Pancreas (tissue), 10 donors: ENCODE data around the gene NPDC1. TPM values are rescaled to one million over a fixed set of nuclear protein-coding genes. Genes with fewer than 3 reads are reported as not detected.
A peak's percentile ranks its signal among the peaks of the same experiment; 100 is the strongest.

ENCODE experiments used
- ATAC-seq, 4 donors: fragments of 200-7000 bp; cut with Tn5 transposase; one replicate each; pipeline versions ENCODE4 v1.8.0 to v1.9.1; 2020; ENCODE audit warnings: mild to moderate bottlenecking in 4 of 4, moderate library complexity in 4 of 4
- DNase-seq, 6 donors: peaks; one replicate each; pipeline ENCODE4 v3.0.0-alpha.2; 2020
- FAIRE-seq: peaks from 2 replicates; lab custom pipeline; 2012; peaks lifted over from hg19 to GRCh38; lab: Jason Lieb, UNC
- H3K27ac ChIP-seq, 4 donors: fragments of 200-600 bp; sonication (generic); 1 replicate in 3 of 4; 2 replicates in 1 of 4; pipeline versions ENCODE4 v1.5.0 to v1.8.0; 2020
- H3K27me3 ChIP-seq, 4 donors: fragments of 200-600 bp; one replicate each; pipeline ENCODE4 v1.8.0; 2021
- H3K36me3 ChIP-seq, 3 donors: fragments of 200-600 bp; sonication (generic) in 1 of 3; one replicate each; pipeline versions ENCODE4 v1.5.0 to v1.8.0; 2020 to 2021
- H3K4me1 ChIP-seq, 3 donors: fragments of 200-600 bp; one replicate each; pipeline ENCODE4 v1.8.0; 2021
- H3K4me3 ChIP-seq, 4 donors: fragments of 200-600 bp; sonication (generic) in 2 of 4; one replicate each; pipeline versions ENCODE4 v1.5.0 to v1.8.0; 2020 to 2021
- H3K9me3 ChIP-seq, 4 donors: fragments of 200-600 bp; one replicate each; pipeline ENCODE4 v1.8.0; 2021
- CTCF ChIP-seq, 4 donors: fragments of 200-600 bp; sonication (generic) in 3 of 4; IDR thresholded peaks; one replicate each; pipeline versions ENCODE4 v1.5.0 to v1.8.0; 2021; ENCODE audit warnings: antibody characterized with exemption in 4 of 4
- WGBS, 2 donors: extraction: QIAGEN DNeasy Blood & Tissue Kit; methylation state at CpG; one replicate each; pipeline ENCODE4 v1.1.7; 2013; 5-methylcytosine and 5-hydroxymethylcytosine counted together
- intact Hi-C, 3 donors: fragments of 100-400 bp; cut with DNase I; formaldehyde crosslinking; loops; one replicate each; pipeline versions ENCODE4 v1.11.1 to v1.14.2; 2022
- polyA plus RNA-seq, 2 donors: library from polyadenylated mRNA; stranded (reverse); fragments of 200-250 nt; gene quantifications; one replicate each; pipeline ENCODE4 v1.2.3, GENCODE V29; 2013
- total RNA-seq, 6 donors: library from RNA; stranded (reverse); fragmentation: NEBNext Ultra II Directional in 4 of 6; extraction: Animal tissue kit (Norgen Biotek cat#: 25700) in 4 of 6; gene quantifications; one replicate each; pipeline versions ENCODE4 v1.2.1 to v1.2.4, GENCODE V29; 2021 to 2023
- donor health status: healthy with polysubstance abuse.
- donor health status: DM: no; HTN: no; CAD: no; lungs with moderate emphysema.
- donor health status: DM: no; HTN: no; CAD: no.
- donor health status: control.
- donor health status: control.
- donor health status: Bipolar disorder and iron deficiency.
- donor health status: DM: yes; HTN: yes; CAD: no.
- donor health status: DM: no; HTN: no; CAD: no.
- donor health status: DM: no; HTN: no; CAD: no.
- donor health status: DM: yes; HTN: yes; CAD: no.

The NPDC1 gene
- total and polyA plus RNA-seq, 8 donors = 31.5 to 328 (median 47.5) TPM

- 73 to 77% methylated on average over 9 to 10 of the region's 10 CpGs for WGBS, 2 donors
- H3K4me3 ChIP-seq = no peak overlapping the region
- intact Hi-C loops = no loop called here
- H3K27ac ChIP-seq = no peak overlapping the region
- H3K36me3 ChIP-seq = no peaks in the 10 kb centered on the region
- DNase-seq = no peak
- ATAC-seq = no peak
- peaks cover 0 to 7% (median 7%) of the 10 kb centered on the region in 3 donors for H3K4me1 ChIP-seq
- no peak for TF ChIP-seq CTCF (IDR thresholded peaks at IDR 0.05)
- H3K9me3 ChIP-seq = no peaks in the 10 kb centered on the region
- FAIRE-seq = no peak
- H3K27me3 ChIP-seq = no peaks in the 10 kb centered on the region
Measured at GRCh38 chr9:136997371-136997770, 48.6 kb downstream of the NPDC1 start.

DNA sequence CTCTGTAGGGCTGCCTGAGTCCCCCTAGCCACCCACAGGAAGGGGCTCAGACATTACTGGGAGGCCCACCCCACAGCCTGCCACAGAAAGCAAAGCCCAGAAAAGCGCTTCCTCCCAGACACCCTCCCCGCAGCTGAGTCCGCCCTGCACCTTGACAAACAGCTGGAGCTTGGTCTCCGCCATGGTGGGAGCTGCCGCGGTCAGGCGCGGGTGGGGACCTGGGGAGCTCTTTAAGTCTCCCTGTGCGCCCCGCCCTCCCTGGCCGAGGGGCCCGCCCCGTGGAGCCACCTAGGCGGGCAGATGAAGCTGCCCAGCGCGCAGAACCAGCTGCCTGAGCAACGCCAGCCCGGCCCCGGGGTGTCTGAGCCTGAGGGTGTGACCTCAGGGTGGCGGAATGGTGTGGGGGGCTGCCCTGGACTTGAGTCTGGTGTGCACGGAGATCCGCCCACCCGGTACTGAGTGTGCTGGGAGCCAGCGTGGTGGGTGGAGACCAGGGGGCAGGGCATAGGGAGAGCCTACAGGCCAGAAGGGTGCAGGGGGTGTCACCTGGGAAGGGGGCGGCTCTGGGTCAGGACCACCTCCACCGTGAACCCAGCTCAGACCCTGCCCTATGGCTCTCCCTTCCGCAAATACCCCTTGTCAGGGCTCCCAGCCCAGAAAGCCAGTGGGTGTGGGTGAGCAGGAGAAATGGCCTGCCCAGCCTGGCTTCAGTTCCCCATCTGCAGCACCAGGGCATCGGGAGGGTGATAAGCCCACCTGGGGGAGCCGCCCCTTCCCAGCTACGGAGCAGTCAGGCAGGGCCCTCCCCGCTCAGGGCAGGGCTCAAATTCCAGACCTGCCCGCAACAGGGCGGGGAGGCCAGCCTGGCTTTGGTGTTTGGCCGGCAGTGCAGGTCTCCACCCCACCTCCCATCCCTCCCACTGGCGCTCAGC lies 49.4 kb downstream of the NPDC1 start, which contains the start of gene CLIC3:
TSS of gene CLIC3 (minus strand) at position 208 of the 932 bp plus-strand sequence. CDS start at position 183, 25 bp downstream.
- Histone ChIP-seq H3K36me3 (no peaks in the 10 kb centered on the region), H3K4me3 (no peak within 1 kb of the TSS), H3K27ac (no peak within 1 kb of the TSS), H3K27me3 (no peaks in the 10 kb centered on the region), H3K9me3 (no peaks in the 10 kb centered on the region), H3K4me1 (peaks cover 0 to 7% (median 7%) of the 10 kb centered on the region in 3 donors)
- ATAC-seq = no peak
- no peak for TF ChIP-seq CTCF (IDR thresholded peaks at IDR 0.05)
- no peak for DNase-seq
- intact Hi-C loops = no loop called here
- no peak for FAIRE-seq
- WGBS, 2 donors = 35 to 36% methylated on average over 34 to 35 of the region's 35 CpGs

DNA sequence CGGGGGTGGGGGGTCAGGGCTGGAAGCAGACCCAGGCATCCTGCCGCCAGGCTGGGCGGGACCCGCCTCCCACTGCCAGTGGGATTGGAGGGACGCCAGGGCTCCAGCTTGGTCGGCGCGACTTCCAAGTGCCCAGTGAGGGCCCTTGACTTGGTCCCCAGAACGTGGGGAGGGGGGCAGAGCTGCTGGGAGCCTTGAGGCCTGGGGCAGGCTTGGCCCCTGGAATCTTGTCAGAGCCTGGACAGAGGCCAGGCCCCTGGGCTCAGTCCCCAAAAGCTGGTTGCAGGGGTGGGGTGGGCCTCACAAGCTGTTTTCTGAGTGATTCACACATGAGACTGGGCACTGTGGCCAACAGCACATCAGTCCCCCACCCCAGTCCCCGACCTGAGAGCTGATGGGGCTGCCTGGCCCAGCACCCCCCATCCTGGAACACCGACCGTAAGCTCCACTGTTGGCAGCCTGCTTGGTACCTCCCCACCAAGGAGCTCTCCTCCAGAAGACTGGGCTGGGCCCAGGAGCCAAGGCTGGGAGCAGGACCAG lies 50.1 kb downstream of the NPDC1 start:
- no peak for ATAC-seq
- peak in 1 of 6 donors; percentile 66 for DNase-seq
- WGBS, 2 donors = 24 to 40% methylated on average over 12 of the region's 12 CpGs
- H3K36me3 ChIP-seq = no peaks in the 10 kb centered on the region
- no peak for TF ChIP-seq CTCF (IDR thresholded peaks at IDR 0.05)
- intact Hi-C loops = no loop called here
- H3K27ac ChIP-seq = no peak overlapping the region
- no peak for FAIRE-seq
- peaks cover 0 to 7% (median 7%) of the 10 kb centered on the region in 3 donors for H3K4me1 ChIP-seq
- H3K4me3 ChIP-seq = no peak overlapping the region
- H3K27me3 ChIP-seq = no peaks in the 10 kb centered on the region
- no peaks in the 10 kb centered on the region for H3K9me3 ChIP-seq

GRCh38 chr9:136995362-136995761 lies 50.6 kb downstream of the NPDC1 start:
- peaks cover 0 to 7% (median 7%) of the 10 kb centered on the region in 3 donors for H3K4me1 ChIP-seq
- DNase-seq (no peak), ATAC-seq (no peak), FAIRE-seq (no peak)
- no peak for TF ChIP-seq CTCF (IDR thresholded peaks at IDR 0.05)
- 45 to 59% methylated on average over 26 to 30 of the region's 30 CpGs for WGBS, 2 donors
- H3K27me3 ChIP-seq = no peaks in the 10 kb centered on the region
- H3K27ac ChIP-seq = no peak overlapping the region
- intact Hi-C loops = no loop called here
- no peaks in the 10 kb centered on the region for H3K9me3 ChIP-seq
- H3K36me3 ChIP-seq = no peaks in the 10 kb centered on the region
- H3K4me3 ChIP-seq = no peak overlapping the region
